WTC11 (cell line): ENCODE measurements around the gene RCAN3.

Source experiments
- CREB1 ChIP-seq: sonication (generic); formaldehyde crosslinking; IDR thresholded peaks from 2 replicates; pipeline ENCODE4 v1.8.0; 2023; ENCODE audit warnings: mild to moderate bottlenecking, missing genetic modification reagents
- KAT7 ChIP-seq: sonication (generic); formaldehyde crosslinking; IDR thresholded peaks from 2 replicates; pipeline ENCODE4 v1.8.1; 2023; ENCODE audit warnings: missing genetic modification reagents, mild to moderate bottlenecking, borderline replicate concordance
- NR2C2 ChIP-seq: sonication (generic); formaldehyde crosslinking; IDR thresholded peaks from 2 replicates; pipeline ENCODE4 v1.8.0; 2022; ENCODE audit warnings: mild to moderate bottlenecking, missing genetic modification reagents
- ZBTB21 ChIP-seq: sonication (generic); formaldehyde crosslinking; IDR thresholded peaks from 2 replicates; pipeline ENCODE4 v1.8.1; 2023; ENCODE audit warnings: mild to moderate bottlenecking, missing genetic modification reagents, borderline replicate concordance
- ZNF138 ChIP-seq: sonication (generic); formaldehyde crosslinking; conservative IDR thresholded peaks from 2 replicates; pipeline ENCODE4 v1.8.1; 2022; ENCODE audit warnings: mild to moderate bottlenecking, moderate library complexity, missing genetic modification reagents
- TF ChIP-seq, protein P1 (sequence below): fragments of 200-600 bp; IDR thresholded peaks from 2 replicates; pipeline ENCODE4 v1.8.0; 2022; ENCODE audit warnings: antibody characterized with exemption
- TF ChIP-seq, protein P2 (sequence below): fragments of 250-450 bp; sonication (Bioruptor Pico); IDR thresholded peaks from 2 replicates; pipeline ENCODE4 v1.9.0; 2021; ENCODE audit warnings: mild to moderate bottlenecking, borderline replicate concordance
- TF ChIP-seq, protein P3 (sequence below): fragments of 250-450 bp; sonication (Bioruptor Pico); IDR thresholded peaks from 2 replicates; pipeline ENCODE4 v1.9.0; 2021; ENCODE audit warnings: mild to moderate bottlenecking

DNA sequence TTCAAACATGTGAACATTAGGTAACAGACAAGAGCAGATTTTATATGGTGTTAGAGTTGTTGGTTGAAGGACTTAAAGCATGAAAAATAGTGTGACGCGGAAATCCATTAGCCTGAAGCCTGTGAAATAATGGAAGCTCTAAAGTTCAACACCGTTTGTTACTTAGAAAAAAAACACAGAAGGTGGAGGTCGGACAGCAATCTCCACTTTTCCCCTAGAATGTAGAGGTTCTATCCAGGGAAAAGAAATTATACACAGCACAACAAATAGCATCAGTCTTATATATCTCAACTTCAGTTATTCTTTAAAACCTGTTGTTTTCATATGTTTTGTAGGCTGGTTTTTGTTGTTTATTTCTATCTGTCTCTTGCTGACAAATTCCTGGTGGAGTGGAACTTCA is 1.9 kb downstream of the RCAN3 start:
- TF ChIP-seq, protein P1, sequence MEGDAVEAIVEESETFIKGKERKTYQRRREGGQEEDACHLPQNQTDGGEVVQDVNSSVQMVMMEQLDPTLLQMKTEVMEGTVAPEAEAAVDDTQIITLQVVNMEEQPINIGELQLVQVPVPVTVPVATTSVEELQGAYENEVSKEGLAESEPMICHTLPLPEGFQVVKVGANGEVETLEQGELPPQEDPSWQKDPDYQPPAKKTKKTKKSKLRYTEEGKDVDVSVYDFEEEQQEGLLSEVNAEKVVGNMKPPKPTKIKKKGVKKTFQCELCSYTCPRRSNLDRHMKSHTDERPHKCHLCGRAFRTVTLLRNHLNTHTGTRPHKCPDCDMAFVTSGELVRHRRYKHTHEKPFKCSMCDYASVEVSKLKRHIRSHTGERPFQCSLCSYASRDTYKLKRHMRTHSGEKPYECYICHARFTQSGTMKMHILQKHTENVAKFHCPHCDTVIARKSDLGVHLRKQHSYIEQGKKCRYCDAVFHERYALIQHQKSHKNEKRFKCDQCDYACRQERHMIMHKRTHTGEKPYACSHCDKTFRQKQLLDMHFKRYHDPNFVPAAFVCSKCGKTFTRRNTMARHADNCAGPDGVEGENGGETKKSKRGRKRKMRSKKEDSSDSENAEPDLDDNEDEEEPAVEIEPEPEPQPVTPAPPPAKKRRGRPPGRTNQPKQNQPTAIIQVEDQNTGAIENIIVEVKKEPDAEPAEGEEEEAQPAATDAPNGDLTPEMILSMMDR: no peak
- TF ChIP-seq, protein P2, sequence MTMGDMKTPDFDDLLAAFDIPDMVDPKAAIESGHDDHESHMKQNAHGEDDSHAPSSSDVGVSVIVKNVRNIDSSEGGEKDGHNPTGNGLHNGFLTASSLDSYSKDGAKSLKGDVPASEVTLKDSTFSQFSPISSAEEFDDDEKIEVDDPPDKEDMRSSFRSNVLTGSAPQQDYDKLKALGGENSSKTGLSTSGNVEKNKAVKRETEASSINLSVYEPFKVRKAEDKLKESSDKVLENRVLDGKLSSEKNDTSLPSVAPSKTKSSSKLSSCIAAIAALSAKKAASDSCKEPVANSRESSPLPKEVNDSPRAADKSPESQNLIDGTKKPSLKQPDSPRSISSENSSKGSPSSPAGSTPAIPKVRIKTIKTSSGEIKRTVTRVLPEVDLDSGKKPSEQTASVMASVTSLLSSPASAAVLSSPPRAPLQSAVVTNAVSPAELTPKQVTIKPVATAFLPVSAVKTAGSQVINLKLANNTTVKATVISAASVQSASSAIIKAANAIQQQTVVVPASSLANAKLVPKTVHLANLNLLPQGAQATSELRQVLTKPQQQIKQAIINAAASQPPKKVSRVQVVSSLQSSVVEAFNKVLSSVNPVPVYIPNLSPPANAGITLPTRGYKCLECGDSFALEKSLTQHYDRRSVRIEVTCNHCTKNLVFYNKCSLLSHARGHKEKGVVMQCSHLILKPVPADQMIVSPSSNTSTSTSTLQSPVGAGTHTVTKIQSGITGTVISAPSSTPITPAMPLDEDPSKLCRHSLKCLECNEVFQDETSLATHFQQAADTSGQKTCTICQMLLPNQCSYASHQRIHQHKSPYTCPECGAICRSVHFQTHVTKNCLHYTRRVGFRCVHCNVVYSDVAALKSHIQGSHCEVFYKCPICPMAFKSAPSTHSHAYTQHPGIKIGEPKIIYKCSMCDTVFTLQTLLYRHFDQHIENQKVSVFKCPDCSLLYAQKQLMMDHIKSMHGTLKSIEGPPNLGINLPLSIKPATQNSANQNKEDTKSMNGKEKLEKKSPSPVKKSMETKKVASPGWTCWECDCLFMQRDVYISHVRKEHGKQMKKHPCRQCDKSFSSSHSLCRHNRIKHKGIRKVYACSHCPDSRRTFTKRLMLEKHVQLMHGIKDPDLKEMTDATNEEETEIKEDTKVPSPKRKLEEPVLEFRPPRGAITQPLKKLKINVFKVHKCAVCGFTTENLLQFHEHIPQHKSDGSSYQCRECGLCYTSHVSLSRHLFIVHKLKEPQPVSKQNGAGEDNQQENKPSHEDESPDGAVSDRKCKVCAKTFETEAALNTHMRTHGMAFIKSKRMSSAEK (CRISPR knock-in tag): no peak
- no peak for TF ChIP-seq CREB1 (CRISPR knock-in tag)
- TF ChIP-seq ZBTB21 (CRISPR knock-in tag): no peak
- no peak for TF ChIP-seq KAT7 (CRISPR knock-in tag)
- TF ChIP-seq, protein P3, sequence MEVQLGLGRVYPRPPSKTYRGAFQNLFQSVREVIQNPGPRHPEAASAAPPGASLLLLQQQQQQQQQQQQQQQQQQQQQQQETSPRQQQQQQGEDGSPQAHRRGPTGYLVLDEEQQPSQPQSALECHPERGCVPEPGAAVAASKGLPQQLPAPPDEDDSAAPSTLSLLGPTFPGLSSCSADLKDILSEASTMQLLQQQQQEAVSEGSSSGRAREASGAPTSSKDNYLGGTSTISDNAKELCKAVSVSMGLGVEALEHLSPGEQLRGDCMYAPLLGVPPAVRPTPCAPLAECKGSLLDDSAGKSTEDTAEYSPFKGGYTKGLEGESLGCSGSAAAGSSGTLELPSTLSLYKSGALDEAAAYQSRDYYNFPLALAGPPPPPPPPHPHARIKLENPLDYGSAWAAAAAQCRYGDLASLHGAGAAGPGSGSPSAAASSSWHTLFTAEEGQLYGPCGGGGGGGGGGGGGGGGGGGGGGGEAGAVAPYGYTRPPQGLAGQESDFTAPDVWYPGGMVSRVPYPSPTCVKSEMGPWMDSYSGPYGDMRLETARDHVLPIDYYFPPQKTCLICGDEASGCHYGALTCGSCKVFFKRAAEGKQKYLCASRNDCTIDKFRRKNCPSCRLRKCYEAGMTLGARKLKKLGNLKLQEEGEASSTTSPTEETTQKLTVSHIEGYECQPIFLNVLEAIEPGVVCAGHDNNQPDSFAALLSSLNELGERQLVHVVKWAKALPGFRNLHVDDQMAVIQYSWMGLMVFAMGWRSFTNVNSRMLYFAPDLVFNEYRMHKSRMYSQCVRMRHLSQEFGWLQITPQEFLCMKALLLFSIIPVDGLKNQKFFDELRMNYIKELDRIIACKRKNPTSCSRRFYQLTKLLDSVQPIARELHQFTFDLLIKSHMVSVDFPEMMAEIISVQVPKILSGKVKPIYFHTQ (CRISPR knock-in tag): no peak
- TF ChIP-seq ZNF138 (CRISPR knock-in tag): no peak
- TF ChIP-seq NR2C2 (CRISPR knock-in tag): no peak
